Lung (tissue), 12 donors: ENCODE data around the gene LHFPL3. TPM values are rescaled to one million over a fixed set of nuclear protein-coding genes. Genes with fewer than 3 reads are reported as not detected.

ENCODE experiments used
- ATAC-seq: fragments of 200-7000 bp; cut with Tn5 transposase; one replicate; pipeline ENCODE4 v1.9.1; 2020; ENCODE audit warnings: moderate number of reproducible peaks; ENCODE audit not compliant: insufficient read depth, low FRiP score
- DNase-seq, 3 donors: peaks; one replicate each; pipeline ENCODE4 v3.0.0-alpha.2; 2013 to 2017
- H3K27ac ChIP-seq, 2 donors: one replicate each; pipeline ENCODE4 v1.5.1; 2013; ENCODE audit warnings: mild to moderate bottlenecking in 2 of 2, moderate library complexity in 2 of 2, control low read depth in 1 of 2, inconsistent platforms in 1 of 2, low read depth in 1 of 2, low read length in 1 of 2
- H3K27me3 ChIP-seq, 3 donors: one replicate each; pipeline ENCODE4 v1.5.1; 2013; ENCODE audit warnings: low read length in 2 of 3; ENCODE audit not compliant: control insufficient read depth in 3 of 3, insufficient read depth in 3 of 3
- H3K36me3 ChIP-seq, 4 donors: one replicate each; pipeline ENCODE4 v1.5.1; 2013; ENCODE audit warnings: low read length in 4 of 4, mild to moderate bottlenecking in 1 of 4, moderate library complexity in 1 of 4; ENCODE audit not compliant: control insufficient read depth in 4 of 4, insufficient read depth in 4 of 4
- H3K4me1 ChIP-seq, 5 donors: one replicate each; pipeline ENCODE4 v1.5.1; 2013; ENCODE audit warnings: low read length in 5 of 5, mild to moderate bottlenecking in 2 of 5, moderate library complexity in 1 of 5; ENCODE audit not compliant: control insufficient read depth in 5 of 5, insufficient read depth in 5 of 5
- H3K4me3 ChIP-seq: one replicate; pipeline ENCODE4 v1.5.1; 2013; ENCODE audit warnings: mild to moderate bottlenecking, control low read depth, moderate library complexity
- H3K9ac ChIP-seq, 2 donors: one replicate each; pipeline ENCODE4 v1.5.1; 2013; ENCODE audit warnings: low read length in 2 of 2, control low read depth in 1 of 2; ENCODE audit not compliant: insufficient read depth in 1 of 2
- H3K9me3 ChIP-seq, 4 donors: one replicate each; pipeline ENCODE4 v1.5.1; 2013; ENCODE audit warnings: low read length in 3 of 4, mild to moderate bottlenecking in 1 of 4, moderate library complexity in 1 of 4; ENCODE audit not compliant: control insufficient read depth in 4 of 4, insufficient read depth in 3 of 4
- CTCF ChIP-seq: IDR thresholded peaks from 2 replicates; pipeline ENCODE4 v1.5.1; 2012; ENCODE audit warnings: mild to moderate bottlenecking; ENCODE audit errors: control extremely low read depth, extremely low read depth
- WGBS, 2 donors: extraction: QIAGEN DNeasy Blood & Tissue Kit; methylation state at CpG; one replicate each; pipeline ENCODE4 v1.1.7; 2013; 5-methylcytosine and 5-hydroxymethylcytosine counted together
- polyA plus RNA-seq, 2 donors: library from polyadenylated mRNA; stranded (reverse); fragments of 200-250 nt; gene quantifications; one replicate each; pipeline ENCODE4 v1.2.1, GENCODE V29; 2013
- total RNA-seq, 2 donors: library from RNA; depleted of rRNA in 1 of 2; stranded (reverse); fragments of >200 nt in 1 of 2; gene quantifications; one replicate each; pipeline ENCODE4 v1.2.1, GENCODE V29; 2014 to 2021
- donor health status: control.
- donor health status: control.
- donor health status: Bipolar disorder and iron deficiency.
- donor health status: healthy.
- donor health status: DM: yes; HTN: yes; CAD: no.

LHFPL3 gene
- total and polyA plus RNA-seq, 4 donors: not detected

- Histone ChIP-seq H3K36me3 (no peaks in the 10 kb centered on the region), H3K4me3 (no peak overlapping the region), H3K27me3 (peaks cover 0 to 9% (median 2%) of the 10 kb centered on the region in 3 donors), H3K27ac (no peak overlapping the region), H3K4me1 (no peaks in the 10 kb centered on the region), H3K9ac (no peak overlapping the region), H3K9me3 (no peaks in the 10 kb centered on the region)
- TF ChIP-seq CTCF: no peak
- DNase-seq (no peak), ATAC-seq (no peak)
- 21 to 54% methylated on average over 3 of the region's 3 CpGs for WGBS, 2 donors
These were observed 510.3 kb downstream of the LHFPL3 start for GRCh38 chr7:104838537-104839299.

- H3K4me3 ChIP-seq: no peak overlapping the region
- H3K27ac ChIP-seq: no peak overlapping the region
- H3K9me3 ChIP-seq: no peaks in the 10 kb centered on the region
- H3K4me1 ChIP-seq: no peaks in the 10 kb centered on the region
- ATAC-seq (no peak), DNase-seq (no peak)
- TF ChIP-seq CTCF: no peak
- H3K27me3 ChIP-seq: peaks cover 0 to 9% (median 2%) of the 10 kb centered on the region in 3 donors
- H3K36me3 ChIP-seq: no peaks in the 10 kb centered on the region
- H3K9ac ChIP-seq: no peak overlapping the region
These were observed 511.4 kb downstream of the LHFPL3 start for GRCh38 chr7:104839842-104840241.

- Histone ChIP-seq H3K27me3 (peaks cover 0 to 13% (median 2%) of the 10 kb centered on the region in 3 donors), H3K4me1 (no peaks in the 10 kb centered on the region), H3K36me3 (no peaks in the 10 kb centered on the region), H3K9me3 (no peaks in the 10 kb centered on the region), H3K27ac (no peak overlapping the region), H3K9ac (no peak overlapping the region), H3K4me3 (no peak overlapping the region)
- TF ChIP-seq CTCF: no peak
- ATAC-seq (no peak), DNase-seq (no peak)
- WGBS, 2 donors: 46 to 75% methylated on average over 1 of the region's 1 CpG
These were observed 513.4 kb downstream of the LHFPL3 start for GRCh38 chr7:104841798-104842197.

- H3K4me1 ChIP-seq: no peaks in the 10 kb centered on the region
- no peak overlapping the region for H3K4me3 ChIP-seq
- H3K27ac ChIP-seq: no peak overlapping the region
- TF ChIP-seq CTCF: no peak
- H3K9ac ChIP-seq: no peak overlapping the region
- ATAC-seq (no peak), DNase-seq (no peak)
- H3K36me3 ChIP-seq: no peaks in the 10 kb centered on the region
- no peaks in the 10 kb centered on the region for H3K9me3 ChIP-seq
- 71 to 78% methylated on average over 5 of the region's 5 CpGs for WGBS, 2 donors
- H3K27me3 ChIP-seq: peaks cover 0 to 5% (median 0%) of the 10 kb centered on the region in 3 donors
These were observed 514.8 kb downstream of the LHFPL3 start for GRCh38 chr7:104843198-104843597.
